Neural crest cell (in vitro differentiated cells): ENCODE results near the gene SLC26A9. TPM values are rescaled to one million over a fixed set of nuclear protein-coding genes. Genes with fewer than 3 reads are reported as not detected.

ENCODE experiments used
- DNase-seq: peaks from one replicate; pipeline ENCODE4 v3.0.0; 2021; ENCODE audit warnings: low read depth, mixed read lengths, low spot score
- H3K27ac Mint-ChIP-seq: one replicate; pipeline ENCODE4 v1.8.0; 2021; ENCODE audit warnings: mild to moderate bottlenecking, mixed read lengths; ENCODE audit not compliant: unreplicated experiment
- H3K27me3 Mint-ChIP-seq: 2 replicates; pipeline ENCODE4 v1.8.0; 2021; ENCODE audit warnings: low read depth, mild to moderate bottlenecking, mixed read lengths
- H3K36me3 Mint-ChIP-seq: 2 replicates; pipeline ENCODE4 v1.8.0; 2021; ENCODE audit warnings: low read depth, mild to moderate bottlenecking, mixed read lengths
- H3K4me1 Mint-ChIP-seq: 2 replicates; pipeline ENCODE4 v1.8.0; 2021; ENCODE audit warnings: mixed read lengths
- H3K4me3 Mint-ChIP-seq: one replicate; pipeline ENCODE4 v1.8.0; 2021; ENCODE audit warnings: mild to moderate bottlenecking, mixed read lengths
- H3K9me3 Mint-ChIP-seq: 2 replicates; pipeline ENCODE4 v1.8.0; 2021; ENCODE audit warnings: mixed read lengths
- long read RNA-seq: library from polyadenylated mRNA; unstranded; transcript quantifications from one replicate; pipeline ENCODE4 v2.0.0, GENCODE V29; 2020
- total RNA-seq: library from RNA; stranded (reverse); gene quantifications from 2 replicates; pipeline ENCODE4 v1.2.1, GENCODE V29; 2021
- TF ChIP-seq, protein P1 (sequence below): fragments of 200-600 bp; sonication (generic); conservative IDR thresholded peaks from 2 replicates; pipeline ENCODE4 v1.5.0; 2021; ENCODE audit warnings: antibody characterized with exemption, mild to moderate bottlenecking

SLC26A9 gene, protein sequence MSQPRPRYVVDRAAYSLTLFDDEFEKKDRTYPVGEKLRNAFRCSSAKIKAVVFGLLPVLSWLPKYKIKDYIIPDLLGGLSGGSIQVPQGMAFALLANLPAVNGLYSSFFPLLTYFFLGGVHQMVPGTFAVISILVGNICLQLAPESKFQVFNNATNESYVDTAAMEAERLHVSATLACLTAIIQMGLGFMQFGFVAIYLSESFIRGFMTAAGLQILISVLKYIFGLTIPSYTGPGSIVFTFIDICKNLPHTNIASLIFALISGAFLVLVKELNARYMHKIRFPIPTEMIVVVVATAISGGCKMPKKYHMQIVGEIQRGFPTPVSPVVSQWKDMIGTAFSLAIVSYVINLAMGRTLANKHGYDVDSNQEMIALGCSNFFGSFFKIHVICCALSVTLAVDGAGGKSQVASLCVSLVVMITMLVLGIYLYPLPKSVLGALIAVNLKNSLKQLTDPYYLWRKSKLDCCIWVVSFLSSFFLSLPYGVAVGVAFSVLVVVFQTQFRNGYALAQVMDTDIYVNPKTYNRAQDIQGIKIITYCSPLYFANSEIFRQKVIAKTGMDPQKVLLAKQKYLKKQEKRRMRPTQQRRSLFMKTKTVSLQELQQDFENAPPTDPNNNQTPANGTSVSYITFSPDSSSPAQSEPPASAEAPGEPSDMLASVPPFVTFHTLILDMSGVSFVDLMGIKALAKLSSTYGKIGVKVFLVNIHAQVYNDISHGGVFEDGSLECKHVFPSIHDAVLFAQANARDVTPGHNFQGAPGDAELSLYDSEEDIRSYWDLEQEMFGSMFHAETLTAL
- total RNA-seq = 0.16 TPM in 1 of 2 replicates, not detected in the other
- long read RNA-seq = 0 reads

DNA sequence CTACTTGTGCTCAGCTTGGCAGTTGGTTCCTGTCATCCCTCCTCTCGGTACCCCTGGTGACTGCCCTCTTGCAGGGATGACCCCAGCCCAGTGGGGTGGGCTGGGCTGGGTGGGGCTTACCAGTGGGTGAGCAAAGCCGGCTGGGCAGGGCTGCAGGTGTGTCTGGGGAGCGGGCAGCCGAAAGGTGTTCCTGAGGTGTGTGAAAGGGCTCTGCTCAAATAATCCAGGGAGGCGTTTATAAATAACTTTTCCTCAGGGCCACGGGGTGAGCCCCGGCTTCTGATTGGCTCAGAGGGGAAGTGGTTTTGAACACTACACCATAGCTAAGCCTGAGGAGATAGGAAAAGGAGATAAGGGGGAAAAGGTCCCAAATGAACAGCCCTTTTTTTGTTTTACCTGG lies at the start of gene SLC26A9:
Gene SLC26A9 (minus strand): TSS at position 212 of the 400 bp plus-strand sequence. CDS start 7,636 bp downstream, outside the sequence.
- no peak within 1 kb of the TSS for H3K4me3 Mint-ChIP-seq
- TF ChIP-seq, protein P1, sequence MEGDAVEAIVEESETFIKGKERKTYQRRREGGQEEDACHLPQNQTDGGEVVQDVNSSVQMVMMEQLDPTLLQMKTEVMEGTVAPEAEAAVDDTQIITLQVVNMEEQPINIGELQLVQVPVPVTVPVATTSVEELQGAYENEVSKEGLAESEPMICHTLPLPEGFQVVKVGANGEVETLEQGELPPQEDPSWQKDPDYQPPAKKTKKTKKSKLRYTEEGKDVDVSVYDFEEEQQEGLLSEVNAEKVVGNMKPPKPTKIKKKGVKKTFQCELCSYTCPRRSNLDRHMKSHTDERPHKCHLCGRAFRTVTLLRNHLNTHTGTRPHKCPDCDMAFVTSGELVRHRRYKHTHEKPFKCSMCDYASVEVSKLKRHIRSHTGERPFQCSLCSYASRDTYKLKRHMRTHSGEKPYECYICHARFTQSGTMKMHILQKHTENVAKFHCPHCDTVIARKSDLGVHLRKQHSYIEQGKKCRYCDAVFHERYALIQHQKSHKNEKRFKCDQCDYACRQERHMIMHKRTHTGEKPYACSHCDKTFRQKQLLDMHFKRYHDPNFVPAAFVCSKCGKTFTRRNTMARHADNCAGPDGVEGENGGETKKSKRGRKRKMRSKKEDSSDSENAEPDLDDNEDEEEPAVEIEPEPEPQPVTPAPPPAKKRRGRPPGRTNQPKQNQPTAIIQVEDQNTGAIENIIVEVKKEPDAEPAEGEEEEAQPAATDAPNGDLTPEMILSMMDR = no peak

DNA sequence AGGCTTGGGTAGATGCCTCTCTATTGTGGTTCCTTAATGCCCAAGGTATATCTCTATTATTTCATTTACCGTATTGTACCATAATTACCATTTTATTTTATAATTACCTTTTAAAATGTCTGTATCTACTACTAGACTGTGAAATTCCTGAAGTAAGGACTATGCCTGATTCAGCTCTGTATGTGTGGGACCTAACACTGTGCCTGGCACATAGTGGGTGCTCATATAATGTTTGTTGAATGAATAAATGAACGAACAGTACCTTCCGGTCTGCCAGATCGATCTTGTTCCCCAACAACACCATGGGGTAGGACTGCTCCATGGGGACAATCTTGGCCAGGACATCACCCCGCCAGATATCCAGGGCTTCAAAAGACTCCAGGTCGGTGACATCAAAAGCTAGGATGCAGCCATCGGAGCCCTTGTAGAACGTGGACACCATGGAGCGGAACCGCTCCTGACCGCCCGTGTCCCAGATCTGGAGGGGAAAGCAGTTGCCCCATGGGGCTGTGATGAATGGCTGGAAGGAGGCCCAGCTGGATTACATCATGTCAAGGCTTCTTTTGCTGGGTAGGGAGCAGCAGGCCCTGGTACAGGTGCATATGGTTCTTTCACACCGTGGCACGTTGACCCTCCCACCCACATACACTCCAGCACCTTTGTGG lies 49.1 kb upstream of the SLC26A9 start:
- no peak overlapping the region for H3K27ac Mint-ChIP-seq
- peaks cover 11% of the 10 kb centered on the region for H3K36me3 Mint-ChIP-seq
- no peak overlapping the region for H3K4me3 Mint-ChIP-seq
- peaks cover 11% of the 10 kb centered on the region for H3K9me3 Mint-ChIP-seq
- TF ChIP-seq, protein P1 = no peak
- no peaks in the 10 kb centered on the region for H3K27me3 Mint-ChIP-seq
- peaks cover 41% of the 10 kb centered on the region for H3K4me1 Mint-ChIP-seq
- no peak for DNase-seq

More for the DNA sequence above, at the start of gene SLC26A9:
- no peak for DNase-seq
- Mint-ChIP-seq H3K9me3 (no peaks in the 10 kb centered on the region), H3K27ac (no peak within 1 kb of the TSS), H3K27me3 (peaks cover 10% of the 10 kb centered on the region), H3K36me3 (no peaks in the 10 kb centered on the region), H3K4me1 (peaks cover 26% of the 10 kb centered on the region)

DNA sequence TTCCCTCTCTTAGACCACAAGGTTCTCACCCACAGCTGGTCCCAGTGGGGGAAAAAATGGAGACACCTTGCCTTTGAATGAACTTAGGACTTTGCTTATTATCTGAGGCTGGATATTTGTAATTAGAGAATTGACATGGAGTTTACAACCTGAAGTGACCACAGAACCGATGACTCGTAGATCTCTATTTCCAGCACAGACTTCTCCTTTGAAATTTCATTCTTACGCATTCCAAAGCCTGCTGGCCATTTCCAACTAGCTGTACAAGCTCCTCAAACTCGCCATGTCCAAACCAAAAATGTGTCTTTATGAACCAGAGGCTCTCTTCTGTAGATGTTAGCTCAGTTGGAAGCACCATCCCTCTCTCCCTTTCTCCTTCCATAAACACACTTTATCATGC lies 48.0 kb upstream of the SLC26A9 start:
- TF ChIP-seq, protein P1 = no peak

DNA sequence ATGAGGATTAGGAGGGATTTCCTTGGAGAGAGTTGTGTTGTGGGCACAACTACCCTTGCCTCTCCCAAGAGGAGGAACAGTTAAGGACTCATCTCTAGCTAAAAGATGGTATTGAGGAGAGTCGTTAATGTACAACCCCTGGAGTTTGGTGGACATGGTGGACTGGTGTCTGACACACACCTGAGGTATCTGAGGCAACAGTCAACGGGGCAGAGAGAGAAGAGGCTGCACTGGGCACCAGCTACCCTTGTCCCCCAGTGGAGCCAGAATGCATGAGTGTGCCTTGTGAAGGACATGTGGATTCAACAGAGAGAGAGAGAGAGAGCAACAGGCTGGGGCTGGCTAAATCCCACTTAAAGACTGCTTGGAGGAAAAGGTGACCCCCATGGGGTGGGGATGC lies 47.0 kb upstream of the SLC26A9 start:
- Mint-ChIP-seq H3K36me3 (peaks cover 11% of the 10 kb centered on the region), H3K27me3 (no peaks in the 10 kb centered on the region), H3K4me3 (no peak overlapping the region), H3K4me1 (peaks cover 32% of the 10 kb centered on the region), H3K27ac (no peak overlapping the region), H3K9me3 (peaks cover 9% of the 10 kb centered on the region)
- TF ChIP-seq, protein P1 = no peak
- DNase-seq = no peak

More for the DNA sequence above, 48.0 kb upstream of the SLC26A9 start:
- DNase-seq = no peak
- peaks cover 11% of the 10 kb centered on the region for H3K36me3 Mint-ChIP-seq
- peaks cover 37% of the 10 kb centered on the region for H3K4me1 Mint-ChIP-seq
- H3K27me3 Mint-ChIP-seq = no peaks in the 10 kb centered on the region
- no peak overlapping the region for H3K4me3 Mint-ChIP-seq
- peaks cover 9% of the 10 kb centered on the region for H3K9me3 Mint-ChIP-seq
- H3K27ac Mint-ChIP-seq = no peak overlapping the region

DNA sequence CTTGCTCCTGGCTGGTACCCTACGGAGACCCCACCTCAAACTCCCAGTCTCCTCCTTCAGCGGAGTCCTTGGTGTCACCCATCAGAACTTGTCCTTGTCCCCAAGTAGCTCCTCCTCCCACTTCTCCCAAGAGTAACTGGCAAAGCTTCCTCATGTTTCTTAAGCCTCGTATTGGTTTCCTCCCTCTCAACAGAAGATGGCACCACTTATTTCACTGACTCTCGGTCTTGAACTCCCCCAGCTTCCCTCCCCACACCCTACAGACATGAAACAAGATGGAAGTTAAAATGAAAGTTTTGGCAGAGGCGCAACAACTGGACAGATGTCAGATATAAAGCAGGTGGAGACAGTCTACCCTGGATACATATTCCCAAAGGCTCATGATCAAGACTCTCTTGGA lies 46.5 kb upstream of the SLC26A9 start:
- Mint-ChIP-seq H3K36me3 (peaks cover 11% of the 10 kb centered on the region), H3K4me1 (peaks cover 28% of the 10 kb centered on the region), H3K4me3 (no peak overlapping the region), H3K9me3 (peaks cover 9% of the 10 kb centered on the region), H3K27ac (no peak overlapping the region), H3K27me3 (no peaks in the 10 kb centered on the region)
- no peak for DNase-seq
- TF ChIP-seq, protein P1 = no peak
